GM18951 (cell line): Measurements from ENCODE around the gene RARS1.
"Not testable (repeated sequence)": the region's sequence is repeated elsewhere in the genome, so short reads cannot be mapped to it uniquely, and the experiment has no call there.

Experiments used
- POLR2A ChIP-seq: IDR thresholded peaks from 4 replicates; pipeline ENCODE4 v1.6.1; 2011; ENCODE audit warnings: mild to moderate bottlenecking; ENCODE audit not compliant: insufficient read length, insufficient read depth; ENCODE audit errors: extremely low read depth
- in situ Hi-C: fragments of 300-500 bp; cut with MboI; formaldehyde crosslinking; loops from one replicate; pipeline ENCODE4 v1.12.0; 2022; ENCODE audit warnings: low sequenced_read_pairs, mixed read lengths, inconsistent platforms; ENCODE audit not compliant: unreplicated experiment

The RARS1 gene

GRCh38 chr5:168513861-168514428, 27.7 kb downstream of the RARS1 start:
- in situ Hi-C loops, result no loop called here
- TF ChIP-seq POLR2A, result no peak

GRCh38 chr5:168525856-168526255, 39.6 kb downstream of the RARS1 start:
- in situ Hi-C loops, result no loop called here
- TF ChIP-seq POLR2A, result no peak

GRCh38 chr5:168527756-168528295, 41.6 kb downstream of the RARS1 start:
- in situ Hi-C loops, result no loop called here
- TF ChIP-seq POLR2A, result no peak

- no peak for TF ChIP-seq POLR2A
- in situ Hi-C loops, result no loop called here
Measured at GRCh38 chr5:168528521-168529373, 42.5 kb downstream of the RARS1 start, which contains the start of gene FBLL1. TSS of gene FBLL1 (plus strand) at chr5:168529305. CDS start at chr5:168529505, 200 bp downstream.

- in situ Hi-C loops, result no loop called here
- TF ChIP-seq POLR2A, result no peak
Measured at GRCh38 chr5:168529374-168530234, 43.3 kb downstream of the RARS1 start.

GRCh38 chr5:168530621-168531150, 44.4 kb downstream of the RARS1 start:
- in situ Hi-C loops, result no loop called here
- TF ChIP-seq POLR2A, result no peak

- no peak for TF ChIP-seq POLR2A
- in situ Hi-C loops, result no loop called here
Measured at GRCh38 chr5:168531191-168531590, 44.9 kb downstream of the RARS1 start.

GRCh38 chr5:168531987-168532864, 46.0 kb downstream of the RARS1 start:
- TF ChIP-seq POLR2A, result no peak
- in situ Hi-C loops, result no loop called here

GRCh38 chr5:168534351-168534750, 48.1 kb downstream of the RARS1 start:
- in situ Hi-C loops, result not testable (repeated sequence)

GRCh38 chr5:168537176-168537575, 50.9 kb downstream of the RARS1 start:
- no peak for TF ChIP-seq POLR2A
- in situ Hi-C loops, result no loop called here

GRCh38 chr5:168549554-168549953, 63.3 kb downstream of the RARS1 start:
- in situ Hi-C loops, result no loop called here
- no peak for TF ChIP-seq POLR2A

- no peak for TF ChIP-seq POLR2A
- in situ Hi-C loops, result no loop called here
Measured at GRCh38 chr5:168550656-168551055, 64.4 kb downstream of the RARS1 start.

- in situ Hi-C loops, result no loop called here
- TF ChIP-seq POLR2A, result no peak
Measured at GRCh38 chr5:168552146-168552545, 65.9 kb downstream of the RARS1 start.
